Measurements from ENCODE around the gene NR1H2. TPM values are rescaled to one million over a fixed set of nuclear protein-coding genes. Genes with fewer than 3 reads are reported as not detected.

The NR1H2 gene
- total RNA-seq = 77.8 and 121 TPM in 2 replicates

DNA sequence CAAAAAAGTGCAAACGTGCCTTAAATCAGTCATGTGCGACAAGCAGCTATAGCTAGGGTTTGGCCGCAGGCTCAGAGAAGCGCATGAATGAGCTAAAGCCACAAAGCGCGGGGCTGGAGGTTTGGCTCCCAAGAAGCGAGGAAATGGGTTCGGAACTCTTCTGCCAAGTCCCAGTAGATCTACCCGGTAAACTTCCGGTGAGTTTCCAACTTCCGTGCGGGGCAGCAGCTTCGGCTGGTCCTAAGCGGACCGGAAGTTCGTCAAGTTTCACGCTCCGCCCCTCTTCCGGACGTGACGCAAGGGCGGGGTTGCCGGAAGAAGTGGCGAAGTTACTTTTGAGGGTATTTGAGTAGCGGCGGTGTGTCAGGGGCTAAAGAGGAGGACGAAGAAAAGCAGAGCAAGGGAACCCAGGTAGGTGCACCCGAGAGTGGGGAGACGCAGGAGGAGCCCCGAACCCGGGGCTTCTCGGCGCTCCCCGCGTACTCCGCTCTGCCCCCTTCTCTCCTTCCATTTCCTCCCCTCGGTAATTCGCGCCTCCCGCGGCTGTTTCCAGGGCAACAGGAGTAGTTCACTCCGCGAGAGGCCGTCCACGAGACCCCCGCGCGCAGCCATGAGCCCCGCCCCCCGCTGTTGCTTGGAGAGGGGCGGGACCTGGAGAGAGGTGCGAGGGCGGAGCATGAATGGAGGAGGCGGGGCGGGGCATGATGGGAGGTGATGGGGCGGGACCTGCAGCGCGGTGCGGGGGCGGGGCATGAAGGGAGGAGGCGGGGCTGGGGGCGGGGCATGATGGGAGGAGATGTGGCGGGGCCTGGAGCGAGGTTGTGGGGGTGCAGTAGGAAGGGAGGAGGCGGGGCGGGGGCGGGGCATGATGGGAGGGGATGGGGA is at the start of gene NR1H2:
TSS of gene NR1H2 (plus strand) at position 292 of the 885 bp plus-strand sequence. CDS start 1,149 bp downstream, outside the sequence.

DNA sequence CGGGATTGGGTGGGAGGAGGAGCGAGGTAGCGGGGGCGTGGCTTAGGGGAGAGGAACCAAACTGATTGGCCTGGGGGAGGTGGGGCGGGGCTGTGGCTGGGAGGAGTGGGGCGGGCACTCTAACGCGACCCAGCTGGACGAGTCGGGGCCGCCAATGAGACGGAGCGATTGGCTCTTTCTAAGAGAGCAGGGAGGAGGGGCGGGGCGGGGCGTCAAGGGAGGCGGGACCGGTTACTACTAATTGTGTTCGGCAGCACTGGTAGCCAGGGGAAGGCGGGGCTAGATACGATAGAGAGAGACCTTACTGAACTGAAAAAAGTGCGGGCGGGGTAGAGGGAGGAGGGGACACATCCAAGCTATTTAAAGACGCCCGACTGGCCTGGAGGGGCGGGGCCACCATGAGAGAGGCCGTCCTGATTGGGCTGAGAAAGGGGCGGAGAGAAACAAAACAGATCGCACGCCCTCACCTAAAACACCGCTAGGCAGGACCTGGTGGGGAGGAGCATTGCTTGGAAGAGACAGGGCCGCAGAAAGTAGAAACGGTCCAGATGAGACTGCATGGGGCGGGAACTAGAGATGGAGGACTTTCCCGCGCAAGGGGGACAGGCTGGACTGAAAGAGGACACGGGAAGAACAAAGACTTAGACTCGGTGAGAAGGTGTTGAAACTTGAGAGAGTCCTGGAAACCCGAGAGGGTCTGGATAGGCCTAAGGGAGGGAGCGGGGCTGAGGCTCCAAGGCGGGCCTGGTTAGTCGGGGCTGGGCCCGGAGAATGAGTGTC is 46.9 kb upstream of the NR1H2 start, which contains the start of gene KCNC3:
TSS of gene KCNC3 (minus strand) at position 232 of the 780 bp plus-strand sequence. CDS start 295 bp downstream, outside the sequence.

DNA sequence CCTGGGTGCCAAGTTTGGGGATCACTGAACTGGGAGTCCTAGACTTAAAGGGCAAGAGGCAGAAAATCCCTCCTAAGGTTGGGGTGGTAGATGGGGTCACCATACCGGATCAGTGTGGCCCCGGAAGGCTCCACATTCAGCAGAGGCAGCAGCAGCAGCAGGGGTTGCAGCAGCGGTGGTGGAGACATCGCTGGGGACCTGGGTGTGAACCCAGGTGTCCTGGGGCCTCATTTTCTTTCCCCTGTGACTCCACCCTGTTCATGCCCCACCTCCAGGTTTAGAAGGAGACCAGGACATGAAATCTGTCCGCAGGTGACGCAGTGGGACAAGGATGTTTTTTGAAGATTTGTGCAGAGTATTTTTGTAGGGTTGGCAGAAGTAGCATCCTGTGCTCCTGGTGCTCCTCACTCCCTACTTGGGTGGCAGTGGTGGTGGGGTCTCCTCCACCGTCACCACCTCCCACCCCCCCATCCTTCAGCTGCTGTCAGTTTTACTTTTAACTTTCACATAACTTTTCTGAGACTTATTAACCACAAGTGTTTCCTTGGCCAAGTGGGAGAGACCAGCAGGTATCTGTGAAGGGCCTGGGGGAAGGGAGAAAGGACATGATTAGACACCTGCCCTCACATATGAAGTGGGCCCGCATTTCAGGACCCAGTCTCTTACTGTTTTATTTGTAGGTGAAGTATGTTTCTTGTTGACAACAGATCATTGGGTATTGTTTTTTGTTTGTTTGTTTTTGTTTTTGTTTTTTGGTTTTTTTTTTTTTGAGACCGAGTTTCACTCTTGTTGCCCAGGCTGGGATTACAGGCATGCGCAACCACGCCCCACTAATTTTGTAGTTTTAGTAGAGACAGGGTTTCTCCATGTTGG is 10.6 kb upstream of the NR1H2 start, which contains the start of gene NAPSA:
TSS of gene NAPSA (minus strand) at position 206 of the 873 bp plus-strand sequence. CDS start at position 188, 18 bp downstream.

DNA sequence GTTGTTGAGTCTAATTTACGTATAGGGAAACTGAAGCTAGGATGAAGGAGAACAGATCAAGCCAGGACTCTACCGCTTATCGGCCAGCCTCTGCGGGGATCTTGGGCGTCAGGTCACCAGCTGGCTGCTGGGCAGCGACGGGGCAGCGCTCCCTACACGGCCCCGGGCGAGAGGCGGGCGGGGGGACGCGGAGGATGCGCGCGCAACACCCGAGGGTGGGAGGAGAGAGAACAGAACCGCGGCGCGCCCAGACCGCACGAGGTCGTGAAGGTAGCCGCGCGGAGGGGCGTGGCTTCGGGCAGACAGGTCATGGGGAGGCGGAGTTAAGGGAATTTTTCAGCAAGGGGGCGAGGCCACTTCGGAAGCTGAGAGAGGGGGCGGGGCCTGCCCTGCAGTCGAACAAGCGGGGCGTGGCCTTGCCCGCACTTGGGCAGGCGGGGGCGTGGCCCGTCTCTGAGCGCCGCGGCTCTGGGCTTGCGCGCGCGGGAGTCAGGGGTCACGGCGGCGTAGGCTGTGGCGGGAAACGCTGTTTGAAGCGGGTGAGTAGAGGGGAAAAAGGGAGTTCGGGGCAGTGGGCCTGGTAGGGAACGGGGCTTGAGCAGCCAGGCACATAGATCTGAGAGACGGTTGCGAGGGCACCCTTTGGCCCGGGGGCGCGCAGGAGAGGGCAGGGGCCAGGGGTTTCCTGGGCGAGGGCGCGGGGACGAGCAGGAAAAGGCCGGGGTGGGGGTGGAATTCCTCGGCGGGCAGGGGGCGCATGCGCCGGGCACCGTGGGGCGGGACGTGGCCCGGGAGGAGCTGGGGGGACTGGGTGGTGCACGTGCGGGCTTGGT is 7.8 kb downstream of the NR1H2 start, which contains the start of gene POLD1:
TSS of gene POLD1 (plus strand) at position 496 of the 833 bp plus-strand sequence. CDS start 14,505 bp downstream, outside the sequence.

DNA sequence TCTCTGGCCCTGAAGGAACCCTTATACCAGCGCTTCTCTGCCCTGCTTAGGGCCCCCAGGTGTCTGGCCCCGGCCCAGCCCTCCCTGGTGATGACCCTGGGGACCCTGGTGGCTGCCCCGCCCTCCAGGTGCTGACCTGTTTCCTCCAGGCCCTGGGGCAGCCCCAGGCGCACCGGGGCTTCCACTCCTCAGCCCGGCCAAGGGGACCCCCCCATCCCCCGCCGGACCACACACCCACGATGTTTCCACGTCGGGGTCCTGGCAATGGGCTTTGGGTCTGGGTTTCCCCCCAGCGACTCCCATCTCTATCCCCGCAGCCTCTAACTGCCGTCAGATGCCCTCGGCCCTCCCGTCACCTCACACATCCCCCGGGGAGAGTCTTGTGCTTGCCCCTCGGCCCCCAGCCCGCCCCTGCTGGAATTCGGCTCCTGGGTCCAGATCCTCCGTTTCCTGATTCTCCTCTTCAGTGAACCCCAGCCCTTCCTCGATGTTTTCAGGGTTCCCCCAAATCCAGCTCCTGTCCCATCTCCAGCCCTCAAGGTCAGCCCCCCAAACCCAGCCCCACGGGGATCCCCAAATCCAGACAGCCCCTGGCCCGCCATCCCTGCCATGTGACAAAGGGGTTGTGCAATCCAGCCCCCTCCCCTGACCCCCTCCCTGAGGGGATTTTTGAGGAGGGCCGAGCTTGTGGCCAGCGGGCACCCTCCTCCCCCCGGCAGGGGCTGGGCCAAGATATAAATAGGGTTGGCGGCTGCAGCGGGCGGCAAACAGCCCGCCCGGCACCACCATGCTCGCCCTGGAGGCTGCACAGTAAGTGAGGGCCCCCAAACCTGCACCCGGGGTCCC is 42.1 kb downstream of the NR1H2 start, which contains the start of gene SPIB:
TSS of gene SPIB (plus strand) at position 763 of the 846 bp plus-strand sequence. CDS start at position 788, 25 bp downstream.

DNA sequence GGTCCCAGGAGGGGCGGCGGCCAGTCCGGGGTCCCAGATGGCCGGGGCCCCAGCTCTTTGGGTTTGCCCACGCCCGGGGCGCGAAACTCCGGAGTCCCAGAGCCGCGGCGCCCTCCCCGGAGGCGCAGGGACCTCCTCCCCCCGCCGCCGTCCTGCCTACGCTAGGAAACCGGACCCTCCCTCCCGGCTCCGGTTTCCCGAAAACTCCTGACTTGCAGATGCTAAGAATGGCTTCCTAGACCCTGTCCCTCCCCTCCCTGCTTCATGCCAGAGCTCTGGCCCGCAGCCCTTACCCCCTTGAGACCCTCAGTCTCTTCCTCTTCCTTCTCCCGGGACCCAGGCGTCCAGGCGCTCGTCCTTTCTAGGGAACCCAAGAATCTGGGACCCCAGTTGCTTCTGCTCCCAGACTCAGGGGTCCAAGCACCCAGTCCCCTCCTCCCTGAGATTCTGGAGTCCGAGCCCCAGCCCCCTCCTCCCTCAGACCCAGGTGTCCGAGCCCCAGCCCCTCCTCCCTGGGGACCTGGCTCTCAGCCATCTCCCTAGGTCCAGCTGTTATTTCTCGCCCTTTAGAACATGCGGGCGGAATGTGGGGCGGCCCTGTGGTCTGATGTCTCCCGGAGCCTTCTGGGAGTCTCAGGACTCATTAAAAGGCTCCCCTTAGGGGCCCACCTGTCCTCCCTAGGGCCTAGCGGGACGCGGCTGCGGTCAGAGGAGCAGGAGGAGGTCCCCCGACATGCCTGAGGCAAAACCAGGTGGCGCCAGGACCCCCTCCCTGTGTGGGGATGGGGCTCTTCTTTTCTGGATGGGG is 56.2 kb downstream of the NR1H2 start, which contains the start of gene MYBPC2:
TSS of gene MYBPC2 (plus strand) at position 672 of the 808 bp plus-strand sequence. CDS start at position 734, 62 bp downstream.

Other genes with a start within 250 kb of the NR1H2 start
- gene IZUMO2, start 213.2 kb upstream of the NR1H2 start, total RNA-seq = not detected in 2 replicates
- gene MYH14, start 172.8 kb upstream of the NR1H2 start, total RNA-seq = under 0.01 TPM in 1 of 2 replicates, not detected in the other
- gene KCNC3, start 47.1 kb upstream of the NR1H2 start, total RNA-seq = under 0.01 and 0.28 TPM in 2 replicates
- gene NAPSA, start 10.8 kb upstream of the NR1H2 start, total RNA-seq = 0.19 and 0.28 TPM in 2 replicates
- gene POLD1, start 7.9 kb downstream of the NR1H2 start, total RNA-seq = 17.2 and 52.9 TPM in 2 replicates
- gene SPIB, start 42.5 kb downstream of the NR1H2 start, total RNA-seq = not detected in 2 replicates
- not detected in 2 replicates for gene MYBPC2, start 56.4 kb downstream of the NR1H2 start, total RNA-seq
- gene EMC10, start 100.0 kb downstream of the NR1H2 start, total RNA-seq = 33.9 and 38.9 TPM in 2 replicates
- 0.28 TPM in 1 of 2 replicates, not detected in the other for gene GARIN5A, start 100.4 kb downstream of the NR1H2 start, total RNA-seq
- 16.6 and 37.2 TPM in 2 replicates for gene JOSD2, start 134.7 kb downstream of the NR1H2 start, total RNA-seq
- not detected in 2 replicates for gene ASPDH, start 137.5 kb downstream of the NR1H2 start, total RNA-seq
- 0.38 and 0.85 TPM in 2 replicates for gene LRRC4B, start 192.0 kb downstream of the NR1H2 start, total RNA-seq